GM19193 (cell line): ENCODE data around the gene NKAIN4.

ENCODE experiments used
- POLR2A ChIP-seq: IDR thresholded peaks from 4 replicates; pipeline ENCODE4 v1.6.1; 2011; ENCODE audit not compliant: insufficient read depth, insufficient read length; ENCODE audit errors: extremely low read depth

The NKAIN4 gene

DNA sequence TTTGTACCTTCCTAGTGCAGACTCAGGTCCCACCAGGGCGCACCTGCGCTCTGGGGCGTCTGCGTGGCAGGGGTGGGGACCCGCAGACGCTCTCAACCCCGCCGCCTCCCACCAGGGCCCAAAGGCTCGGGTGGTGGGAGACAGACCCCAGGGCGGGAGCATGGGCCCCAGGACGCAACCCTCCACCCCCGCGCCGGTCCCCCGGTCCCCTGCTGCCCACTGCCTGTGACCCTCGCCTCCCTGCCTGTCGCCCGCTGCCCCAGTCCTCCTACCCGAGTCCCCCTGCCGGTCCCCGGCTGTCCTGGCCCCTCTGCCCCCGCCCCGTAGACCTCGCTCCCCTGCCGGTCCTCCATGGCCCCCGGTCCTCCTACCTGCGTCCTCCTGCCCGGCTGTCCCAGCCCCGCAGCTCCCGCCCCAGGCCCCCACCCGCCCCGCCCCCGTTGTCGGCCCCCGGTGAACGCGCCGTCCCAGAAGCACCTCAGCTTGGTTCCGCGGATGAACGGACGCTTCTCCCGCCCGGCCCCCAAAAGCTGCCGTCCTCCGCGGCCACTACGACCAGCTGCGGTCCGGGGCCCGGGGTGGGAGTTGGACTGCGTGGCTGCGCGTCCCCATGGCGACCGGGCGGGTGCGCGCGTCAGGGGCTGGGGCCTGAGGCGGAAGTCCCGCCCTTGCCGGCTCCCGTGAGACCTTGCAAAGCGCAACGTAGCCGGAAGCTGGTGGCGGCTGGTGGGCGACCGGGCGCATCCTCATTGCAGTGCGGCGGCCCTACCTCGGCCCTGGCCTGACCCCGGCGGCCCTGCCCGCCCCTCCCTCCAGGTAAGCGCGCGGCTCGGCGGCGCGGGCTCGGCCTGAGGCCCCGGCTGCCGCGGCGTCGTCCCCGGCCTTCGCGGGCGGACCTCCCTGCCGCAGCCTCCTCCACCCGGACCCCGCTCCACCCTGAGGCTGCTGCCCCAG lies 18.1 kb upstream of the NKAIN4 start, which contains the start of gene ARFGAP1:
TSS of gene ARFGAP1 (plus strand) at position 709 of the 954 bp plus-strand sequence. CDS start 2,768 bp downstream, outside the sequence.
- TF ChIP-seq POLR2A = peak; percentile 81

GRCh38 chr20:63270606-63271325 lies 16.5 kb upstream of the NKAIN4 start:
- TF ChIP-seq POLR2A = no peak

GRCh38 chr20:63269724-63270123 lies 15.5 kb upstream of the NKAIN4 start:
- no peak for TF ChIP-seq POLR2A

DNA sequence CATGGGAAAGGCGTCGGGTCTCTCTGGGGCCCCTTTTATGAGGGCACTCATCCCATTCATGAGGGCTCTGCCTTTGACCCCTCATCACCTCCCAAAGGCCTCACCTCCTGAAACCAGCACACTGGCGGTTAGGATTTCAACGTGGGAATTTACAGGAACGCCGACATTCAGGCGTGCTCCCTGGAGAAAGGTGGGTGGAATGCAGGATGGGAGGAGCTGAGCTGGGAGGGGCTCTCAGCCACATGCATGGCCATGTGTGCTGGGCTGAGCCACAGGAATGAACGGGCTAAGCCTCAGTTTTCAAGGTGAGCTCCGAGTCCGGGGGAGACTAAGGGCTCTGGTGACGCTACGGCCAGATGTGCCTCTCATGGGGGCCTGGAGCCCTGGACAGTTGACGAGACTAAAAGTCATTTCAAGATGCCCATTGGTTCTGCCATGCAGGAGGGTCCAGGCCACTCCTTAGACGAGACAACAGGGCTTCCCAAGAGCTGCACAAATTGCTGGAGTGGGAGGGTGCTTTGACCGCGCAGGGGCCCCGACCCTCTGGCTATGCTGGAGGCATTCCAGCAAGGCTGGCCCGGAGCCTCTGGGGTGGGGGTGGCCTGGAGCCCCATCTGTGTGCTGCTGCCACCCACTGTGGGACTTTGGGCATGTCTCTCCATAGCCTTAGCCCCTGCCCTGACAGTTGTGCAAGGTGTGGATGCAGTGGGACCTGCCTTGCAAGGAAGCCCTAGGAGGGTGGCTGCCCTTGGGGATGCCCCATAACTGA lies 14.6 kb upstream of the NKAIN4 start:
- no peak for TF ChIP-seq POLR2A

DNA sequence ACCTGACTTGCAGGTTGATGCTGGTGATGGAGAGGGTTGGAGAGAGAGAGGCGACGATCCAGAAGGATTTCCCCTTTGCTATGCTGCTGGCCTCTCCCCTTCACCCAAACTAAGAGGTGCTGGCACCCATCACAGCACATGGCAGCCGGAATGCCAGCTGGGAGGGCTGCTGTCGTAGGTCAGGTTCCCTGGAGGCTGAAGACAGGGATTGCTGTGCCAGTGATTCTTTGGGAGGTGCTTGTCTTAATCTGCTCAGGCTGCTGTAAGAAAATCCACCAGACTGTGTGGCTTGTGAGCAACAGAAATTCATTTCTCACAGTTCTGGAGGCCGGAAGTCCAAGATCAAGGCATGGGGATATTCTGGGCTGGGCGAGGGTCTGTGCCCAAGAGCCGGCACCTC lies 14.0 kb upstream of the NKAIN4 start:
- no peak for TF ChIP-seq POLR2A

- TF ChIP-seq POLR2A = no peak
These were observed 13.4 kb upstream of the NKAIN4 start for GRCh38 chr20:63267691-63268090.

DNA sequence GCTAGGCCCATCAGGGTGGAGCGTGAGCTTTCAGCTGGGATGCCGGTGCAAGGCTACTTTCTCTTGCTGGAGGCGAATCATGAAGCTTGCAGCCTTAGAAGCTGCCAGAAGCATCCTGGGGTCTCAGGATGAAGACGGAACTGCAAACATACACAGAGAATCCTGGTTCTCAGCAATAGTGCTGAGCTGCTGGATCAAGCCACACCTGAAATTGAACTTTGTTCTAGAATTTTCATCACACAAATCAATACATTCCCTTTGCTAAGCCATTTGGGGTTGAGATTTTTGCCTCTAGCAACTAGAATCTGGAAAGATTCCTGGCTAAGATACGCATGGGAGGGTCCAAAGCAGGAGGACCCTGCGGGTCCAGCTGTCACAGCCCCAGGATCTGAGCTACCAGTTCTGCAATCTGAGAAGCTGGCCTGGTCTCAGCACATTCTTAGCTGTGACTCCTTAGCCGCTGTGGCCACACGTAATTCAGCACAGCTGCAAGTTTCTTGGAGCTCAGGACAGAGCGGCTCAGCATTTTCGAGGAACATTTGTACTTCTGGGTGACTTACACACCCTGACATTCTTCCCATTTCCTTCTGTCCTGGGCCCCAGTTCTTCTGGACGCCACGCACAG lies 11.7 kb upstream of the NKAIN4 start:
- no peak for TF ChIP-seq POLR2A

- no peak for TF ChIP-seq POLR2A
These were observed 10.3 kb upstream of the NKAIN4 start for GRCh38 chr20:63264519-63264918.

- no peak for TF ChIP-seq POLR2A
These were observed 9.7 kb upstream of the NKAIN4 start for GRCh38 chr20:63264000-63264399.

GRCh38 chr20:63262836-63263235 lies 8.6 kb upstream of the NKAIN4 start:
- no peak for TF ChIP-seq POLR2A

DNA sequence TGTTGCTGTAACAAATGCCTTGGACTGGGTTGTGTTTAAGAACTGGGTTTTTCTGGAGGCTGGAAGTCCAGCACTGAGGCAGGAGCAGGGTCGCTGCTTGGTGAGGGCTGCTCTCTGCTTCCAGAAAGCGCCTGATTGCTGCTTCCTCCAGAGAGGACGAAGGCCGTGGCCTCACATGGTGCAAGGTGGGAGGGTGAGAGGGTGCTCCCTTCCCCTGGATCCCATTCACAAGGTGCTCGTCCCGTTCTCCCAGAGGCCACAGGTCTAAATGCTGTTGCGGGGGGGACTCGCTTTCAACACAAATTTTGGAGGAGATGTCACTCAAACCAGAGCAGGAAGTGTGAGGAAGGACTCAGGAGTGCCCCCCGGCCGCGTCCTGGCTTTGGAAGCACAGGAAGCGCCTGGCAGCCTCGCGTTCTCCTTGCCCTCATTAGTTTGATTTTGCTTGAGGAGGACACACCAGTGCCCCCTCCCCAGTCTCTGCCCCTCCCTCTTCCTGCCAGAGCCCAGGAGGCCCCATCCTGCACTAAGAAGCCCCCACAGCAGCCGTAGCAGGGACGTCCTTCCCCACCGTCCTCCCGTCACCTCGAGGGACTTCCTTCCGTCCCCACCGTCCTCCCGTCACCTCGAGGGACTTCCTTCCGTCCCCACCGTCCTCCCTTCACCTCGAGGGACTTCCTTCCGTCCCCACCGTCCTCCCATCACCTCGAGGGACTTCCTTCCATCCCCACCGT lies 7.7 kb upstream of the NKAIN4 start:
- TF ChIP-seq POLR2A = no peak

DNA sequence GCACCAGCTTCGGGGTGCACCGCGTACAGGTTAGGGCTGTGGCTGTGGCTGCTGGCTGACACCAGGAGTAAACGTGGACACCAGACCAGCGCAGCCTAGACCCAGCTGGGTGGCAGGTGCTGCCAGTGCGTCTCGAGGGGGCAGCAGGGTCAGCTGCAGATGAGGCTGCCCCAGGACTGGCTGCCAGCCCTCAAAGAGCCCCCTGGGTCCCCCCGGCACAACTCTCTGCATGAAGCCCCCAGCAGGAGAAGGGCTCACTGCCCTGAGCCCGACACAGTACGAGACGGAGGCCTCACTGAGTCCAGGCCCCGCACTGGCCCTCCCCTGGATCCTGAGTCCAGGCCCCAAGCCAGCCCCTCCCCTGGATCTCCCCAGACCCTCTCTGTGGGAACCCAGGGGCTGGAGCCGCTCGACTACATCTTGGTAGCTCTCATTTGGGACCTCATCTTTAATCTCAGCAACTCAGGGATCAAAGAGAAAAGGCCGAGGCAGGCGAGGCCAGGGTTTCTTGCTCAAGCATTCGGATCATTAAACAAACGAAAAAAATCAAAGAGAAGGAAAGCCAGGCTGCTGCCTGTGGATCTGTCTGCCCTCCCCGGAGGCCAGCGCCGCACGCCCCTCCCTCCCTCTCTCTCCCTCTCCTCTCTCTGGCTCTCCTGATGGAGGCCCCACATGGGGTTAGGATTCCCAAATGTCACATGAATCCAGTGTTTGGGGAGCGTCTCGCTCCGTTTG lies 7.0 kb upstream of the NKAIN4 start:
- no peak for TF ChIP-seq POLR2A

DNA sequence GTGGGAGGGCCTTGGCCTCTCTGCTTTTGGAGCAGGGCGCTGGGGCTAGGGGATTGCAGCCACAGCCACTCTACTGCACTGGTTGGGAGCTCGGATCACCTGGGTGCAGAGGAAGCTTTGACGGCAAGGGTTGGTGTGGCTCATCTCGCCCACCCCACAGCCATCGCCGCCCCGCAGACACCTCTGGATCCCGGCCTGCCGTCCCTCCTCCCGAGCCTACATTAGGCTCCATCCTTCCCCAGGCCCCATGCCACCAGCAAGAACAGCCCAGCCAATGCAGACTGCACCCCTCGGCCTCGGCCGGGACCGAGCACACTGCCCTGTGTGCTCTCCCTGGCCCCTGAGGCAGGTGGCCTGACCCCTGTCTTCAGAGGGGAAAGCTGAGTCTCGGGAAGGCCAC lies 6.3 kb upstream of the NKAIN4 start:
- no peak for TF ChIP-seq POLR2A
